NOMO-1 (cell line): Measurements from ENCODE around the gene ABCB9.
"Not testable (repeated sequence)": the region's sequence is repeated elsewhere in the genome, so short reads cannot be mapped to it uniquely, and the experiment has no call there.

ENCODE experiments used
- DNase-seq, 2 experiments: peaks; one replicate each; lab custom pipeline; 2025; ENCODE audit not compliant: unreplicated experiment in 2 of 2; lab: John Stamatoyannopoulos, UW

Gene ABCB9

GRCh38 chr12:122903693-122904034, 62.6 kb downstream of the ABCB9 start:
- no peak for DNase-seq

- DNase-seq: no peak
Measured at GRCh38 chr12:122902854-122903692, 63.2 kb downstream of the ABCB9 start.

- no peak for DNase-seq
Measured at GRCh38 chr12:122899887-122900286, 66.4 kb downstream of the ABCB9 start.

GRCh38 chr12:122896662-122897061, 69.6 kb downstream of the ABCB9 start:
- DNase-seq: no peak

- peak; percentile 46 to 72 for DNase-seq
Measured at GRCh38 chr12:122895704-122896636, 70.3 kb downstream of the ABCB9 start, which contains the start of gene VPS37B. VPS37B (minus strand) TSS chr12:122896124; CDS start chr12:122896062, 62 bp downstream.

GRCh38 chr12:122895320-122895703, 71.0 kb downstream of the ABCB9 start:
- peak in 1 of 2 experiments; percentile 15 for DNase-seq

- no peak for DNase-seq
Measured at GRCh38 chr12:122894193-122895121, 71.8 kb downstream of the ABCB9 start.

GRCh38 chr12:122893208-122894153, 72.8 kb downstream of the ABCB9 start:
- DNase-seq: no peak

GRCh38 chr12:122892724-122893123, 73.5 kb downstream of the ABCB9 start:
- DNase-seq: not testable (repeated sequence)

GRCh38 chr12:122891661-122892525, 74.4 kb downstream of the ABCB9 start:
- DNase-seq: peak; percentile 42 to 77

- DNase-seq: no peak
Measured at GRCh38 chr12:122889761-122890520, 76.3 kb downstream of the ABCB9 start.

- DNase-seq: peak; percentile 65 to 93
Measured at GRCh38 chr12:122888232-122888752, 78.0 kb downstream of the ABCB9 start.

GRCh38 chr12:122887819-122888212, 78.4 kb downstream of the ABCB9 start:
- DNase-seq: no peak

GRCh38 chr12:122886851-122887818, 79.1 kb downstream of the ABCB9 start:
- peak; percentile 23 to 42 for DNase-seq

- no peak for DNase-seq
Measured at GRCh38 chr12:122886161-122886560, 80.1 kb downstream of the ABCB9 start.

GRCh38 chr12:122884860-122885259, 81.4 kb downstream of the ABCB9 start:
- no peak for DNase-seq
